Testis (tissue), 2 donors: Measurements from ENCODE around the gene RGS3.

Experiments used
- CTCF ChIP-seq, 3 experiments: fragments of 450-650 bp in 2 of 3; fragments of 200-600 bp in 1 of 3; sonication (generic) in 1 of 3; IDR thresholded peaks; one replicate each; pipeline ENCODE4 v1.5.1; 2016 to 2019; ENCODE audit warnings: antibody characterized with exemption in 3 of 3, mild to moderate bottlenecking in 2 of 3, moderate library complexity in 1 of 3
- POLR2A ChIP-seq: fragments of 450-650 bp; IDR thresholded peaks from one replicate; pipeline ENCODE4 v1.6.1; 2017; ENCODE audit warnings: antibody characterized with exemption, mild to moderate bottlenecking, moderate library complexity

- TF ChIP-seq POLR2A = no peak
- no peak for TF ChIP-seq CTCF (IDR thresholded peaks at IDR 0.05)
Measured at GRCh38 chr9:113602126-113603047, 138.9 kb downstream of the RGS3 start.
